HG02840 (cell line): ENCODE results near the gene BEND5.

ENCODE experiments used
- ATAC-seq: cut with Tn5 transposase; IDR thresholded peaks from one replicate; pipeline ENCODE4 v1.9.1; 2021; ENCODE audit warnings: mild to moderate bottlenecking, moderate library complexity, moderate number of reproducible peaks; ENCODE audit not compliant: unreplicated experiment, low FRiP score

The BEND5 gene

DNA sequence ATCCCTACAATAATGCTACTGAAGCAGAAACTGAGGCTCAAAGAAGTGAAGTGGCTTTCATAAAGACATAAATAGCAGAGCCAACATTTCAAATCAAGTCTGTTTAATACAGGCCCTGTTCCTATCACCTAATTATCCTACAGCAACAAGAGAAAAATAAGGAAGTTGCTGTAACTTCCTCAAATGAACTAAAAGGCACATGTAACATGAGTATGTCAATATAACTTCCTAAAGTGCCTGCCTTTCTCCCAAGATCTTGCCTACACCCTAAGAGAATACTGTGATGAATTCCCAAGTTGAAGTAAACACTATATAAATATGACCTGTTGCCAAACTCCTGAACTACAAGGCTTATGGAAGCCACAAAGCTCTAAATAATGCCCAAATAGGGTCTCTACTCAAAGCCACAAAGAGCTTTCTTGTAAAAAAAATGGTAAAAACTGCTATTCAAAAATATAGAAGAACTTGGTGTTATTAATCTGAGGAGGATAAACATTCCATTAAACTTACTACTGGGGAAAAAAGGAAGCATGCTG, 8.6 kb downstream of the BEND5 start:
- ATAC-seq: no peak

DNA sequence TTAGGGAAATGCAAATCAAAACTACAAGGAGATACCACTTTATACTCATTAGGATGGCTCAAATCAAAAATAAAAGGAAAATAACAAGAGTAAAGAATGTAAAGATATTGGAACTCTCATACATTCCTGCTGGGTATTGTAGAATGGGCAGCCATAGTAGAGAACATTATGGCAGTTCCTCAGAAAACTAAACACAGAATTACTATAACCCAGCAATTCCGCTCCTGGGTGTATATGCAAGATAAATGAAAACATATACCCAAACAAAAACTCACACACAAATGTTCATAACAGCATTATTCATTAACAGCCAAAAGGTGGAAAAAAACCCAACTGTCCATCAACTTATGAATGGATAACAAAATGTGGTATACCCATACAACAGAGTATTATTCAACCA, 11.4 kb downstream of the BEND5 start:
- no peak for ATAC-seq

DNA sequence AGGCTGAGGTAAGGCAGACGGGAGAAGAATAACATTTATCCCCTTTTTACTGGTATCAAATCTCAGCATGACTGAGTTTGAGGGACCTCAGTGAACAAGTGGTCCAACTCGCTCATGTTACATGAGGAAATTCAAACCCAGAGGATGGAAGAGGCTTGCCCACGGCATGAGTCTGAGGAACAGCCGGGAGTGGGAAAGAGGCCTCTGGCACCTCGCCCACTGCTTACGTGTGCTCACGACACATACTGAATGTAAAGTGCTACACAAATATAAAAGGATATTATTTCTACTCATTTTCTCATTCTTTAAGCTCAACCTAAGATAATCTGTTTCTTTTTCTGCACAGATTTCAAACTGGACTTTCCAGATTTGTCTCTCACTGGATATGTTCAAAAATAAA, 14.7 kb downstream of the BEND5 start:
- ATAC-seq: no peak

DNA sequence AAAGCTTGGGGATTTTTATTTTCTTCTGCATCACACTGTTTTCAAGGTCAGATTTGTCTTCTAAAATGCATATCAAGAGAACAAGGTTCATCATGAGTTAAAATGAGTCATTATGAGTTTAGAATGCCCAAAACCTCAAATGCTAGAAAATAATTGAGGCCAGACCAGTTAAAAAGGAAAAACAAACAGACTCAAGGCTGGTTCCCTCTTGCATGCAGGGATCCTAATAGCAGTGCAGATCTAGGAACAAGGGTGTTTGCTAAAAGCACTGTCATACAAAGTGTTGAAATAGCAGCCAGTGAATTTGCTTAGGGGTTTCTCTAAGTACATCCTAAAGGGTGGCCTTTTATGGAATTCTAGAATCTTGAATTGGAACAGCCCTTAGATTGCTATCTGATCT, 15.3 kb downstream of the BEND5 start:
- no peak for ATAC-seq

DNA sequence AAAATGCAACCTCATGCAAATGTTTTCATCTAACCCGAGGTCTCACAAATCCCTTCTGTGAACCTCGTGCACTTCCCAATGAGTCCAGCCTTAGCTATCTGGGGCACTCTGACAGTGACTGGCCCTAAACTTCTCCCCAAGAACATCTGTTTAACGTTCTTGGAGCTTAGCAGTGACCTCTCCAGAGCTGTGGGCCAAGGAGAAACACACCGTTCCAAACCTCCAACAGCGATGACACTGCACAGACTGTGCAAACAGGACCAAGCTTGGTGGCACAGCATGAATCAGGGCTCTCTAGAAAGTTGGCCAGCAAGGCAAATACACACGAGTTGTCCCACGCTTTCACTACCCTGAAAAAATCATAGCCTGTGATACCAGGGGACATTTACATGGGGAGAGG, 15.8 kb downstream of the BEND5 start:
- ATAC-seq: no peak

DNA sequence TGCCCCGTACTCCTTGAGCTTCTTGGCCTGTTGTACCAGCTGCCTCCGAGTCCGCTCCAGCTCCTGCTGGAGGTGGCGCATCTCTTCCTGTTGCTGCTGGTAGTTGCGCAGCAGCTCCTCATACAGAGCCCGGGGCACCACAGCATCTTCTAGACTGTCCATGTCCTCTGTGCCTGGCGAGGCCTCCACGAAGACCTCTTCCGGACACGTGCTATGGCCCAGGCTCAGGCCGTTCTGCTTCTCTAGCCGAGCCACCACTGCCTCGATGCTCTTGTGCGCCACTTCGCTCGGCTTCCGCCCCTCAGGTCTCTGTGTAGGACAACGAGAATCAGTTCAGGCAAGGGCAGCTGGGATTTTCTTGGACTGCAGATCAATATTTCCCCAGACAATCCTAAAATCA, 17.7 kb downstream of the BEND5 start:
- no peak for ATAC-seq

DNA sequence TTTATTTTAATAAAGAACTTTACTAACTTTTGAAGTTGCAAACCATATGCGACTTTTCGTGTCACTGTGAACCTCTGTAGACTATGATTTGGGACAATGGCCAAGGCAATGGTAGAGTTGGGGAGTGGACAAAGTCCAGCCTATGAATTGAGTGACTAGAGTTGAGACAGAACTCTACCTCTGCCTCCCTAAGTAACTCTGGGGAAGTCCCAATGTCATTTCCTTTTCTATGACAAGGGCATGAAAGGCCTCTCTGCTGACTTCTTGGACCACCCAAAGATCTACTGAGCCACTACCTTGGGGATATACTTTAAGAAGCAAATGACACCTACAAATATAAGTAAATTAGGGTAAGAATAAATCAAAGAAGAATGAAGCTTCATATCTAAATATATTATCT, 19.3 kb downstream of the BEND5 start:
- ATAC-seq: no peak

DNA sequence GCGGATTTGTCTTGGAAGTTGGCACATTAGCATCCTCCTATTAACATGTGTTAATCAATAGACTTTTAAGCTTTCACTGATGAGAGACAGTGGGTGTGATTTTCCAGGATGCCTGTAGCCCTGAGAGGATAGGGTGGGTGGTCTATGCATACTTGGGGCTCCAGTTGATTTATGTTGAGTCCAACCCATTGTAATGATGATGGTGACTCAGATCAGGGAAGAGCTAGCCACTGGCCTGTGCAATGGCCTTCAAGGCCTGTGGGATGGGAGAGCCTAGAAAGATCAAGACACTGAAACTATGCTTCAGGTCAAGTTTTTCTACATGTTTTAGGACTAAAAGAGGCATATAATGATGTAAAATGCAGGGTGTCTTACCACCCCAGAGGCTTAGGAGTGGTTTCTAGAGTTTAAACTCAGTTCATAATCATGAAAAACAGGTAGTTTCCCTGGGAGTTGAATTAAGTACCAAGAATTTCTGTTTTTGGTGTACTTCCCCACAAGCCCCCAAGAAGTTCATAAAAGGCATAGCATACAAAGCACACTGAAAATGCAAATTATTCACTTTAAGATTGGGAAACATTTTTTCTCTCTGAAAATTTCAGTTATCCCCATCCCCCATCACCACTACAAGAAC, 19.9 kb downstream of the BEND5 start:
- ATAC-seq: no peak

DNA sequence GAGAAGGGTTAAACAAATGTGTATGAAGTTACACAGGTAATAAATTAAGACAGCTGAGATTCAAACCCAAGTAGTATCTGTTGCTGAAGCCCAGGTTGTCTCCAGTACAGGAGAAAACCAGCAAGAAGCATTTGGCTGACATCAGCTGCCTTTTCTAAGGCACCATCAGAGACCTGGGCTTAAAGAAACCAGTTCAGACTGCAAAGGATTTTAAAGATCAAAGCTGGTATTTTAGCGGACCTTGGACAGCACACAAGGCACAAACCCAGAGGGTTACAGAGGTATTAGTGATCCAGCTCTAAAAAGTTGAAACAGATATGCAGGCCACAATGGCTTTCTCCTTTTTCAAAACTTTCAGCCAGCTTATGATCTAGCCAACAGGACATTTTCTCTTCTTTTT, 23.4 kb downstream of the BEND5 start:
- ATAC-seq: no peak

DNA sequence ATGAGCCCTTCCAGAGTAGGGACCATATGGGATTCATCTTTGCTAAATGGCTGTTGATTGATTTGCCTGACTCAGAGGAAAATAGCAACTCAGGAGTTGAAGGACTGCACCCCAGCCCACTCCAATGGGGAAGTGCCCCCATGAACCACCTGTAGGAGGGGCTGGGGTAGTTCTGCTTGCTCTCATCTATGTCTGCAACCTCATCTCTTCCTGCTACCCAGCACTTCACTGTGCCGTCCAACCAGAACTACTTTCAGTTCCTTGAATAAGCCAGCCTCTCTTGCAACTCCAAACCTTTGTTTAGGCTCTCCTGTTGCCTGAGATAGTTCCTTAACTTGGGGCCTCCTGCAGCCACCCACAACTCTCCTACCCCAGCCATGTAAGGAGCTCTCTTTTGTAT, 26.6 kb downstream of the BEND5 start:
- peak; percentile 60 for ATAC-seq

DNA sequence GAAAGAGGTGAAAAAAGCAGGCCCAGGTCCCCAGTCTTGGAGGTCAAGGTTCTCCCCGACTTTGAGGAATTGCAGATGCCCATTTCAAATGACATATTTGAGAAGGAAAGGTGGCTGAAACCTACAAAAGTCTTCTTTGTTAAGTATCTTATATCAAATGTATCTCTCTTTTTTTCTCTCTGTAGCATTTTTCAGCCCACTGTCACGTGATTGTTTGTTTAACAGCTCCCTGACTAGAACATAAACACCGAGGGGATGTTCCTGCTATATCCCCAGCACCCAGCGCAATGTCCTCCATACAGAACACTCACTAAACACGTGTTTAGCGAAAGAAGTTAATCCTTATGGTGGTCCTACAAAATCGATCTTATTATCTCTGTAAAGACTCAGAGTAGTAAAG, 27.6 kb downstream of the BEND5 start:
- no peak for ATAC-seq

DNA sequence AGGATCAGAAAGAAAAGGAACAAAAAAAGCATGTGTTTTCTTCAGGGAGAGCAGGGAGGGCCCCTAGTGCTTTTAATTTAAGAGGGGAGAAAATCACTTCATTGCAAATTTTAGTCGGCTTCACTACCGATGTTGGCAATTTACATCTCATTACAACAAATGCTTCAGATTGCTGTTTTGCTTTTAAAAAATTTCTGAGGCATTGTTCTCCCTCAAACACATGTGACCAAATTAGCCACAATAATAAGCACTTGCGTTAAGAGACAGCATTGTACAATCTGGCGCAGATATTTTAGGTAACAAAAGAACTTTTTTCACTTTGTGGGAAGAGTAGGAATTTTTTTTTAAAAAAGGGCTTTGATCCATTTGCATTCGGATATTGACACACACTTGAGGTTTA, 29.8 kb downstream of the BEND5 start:
- ATAC-seq: no peak

DNA sequence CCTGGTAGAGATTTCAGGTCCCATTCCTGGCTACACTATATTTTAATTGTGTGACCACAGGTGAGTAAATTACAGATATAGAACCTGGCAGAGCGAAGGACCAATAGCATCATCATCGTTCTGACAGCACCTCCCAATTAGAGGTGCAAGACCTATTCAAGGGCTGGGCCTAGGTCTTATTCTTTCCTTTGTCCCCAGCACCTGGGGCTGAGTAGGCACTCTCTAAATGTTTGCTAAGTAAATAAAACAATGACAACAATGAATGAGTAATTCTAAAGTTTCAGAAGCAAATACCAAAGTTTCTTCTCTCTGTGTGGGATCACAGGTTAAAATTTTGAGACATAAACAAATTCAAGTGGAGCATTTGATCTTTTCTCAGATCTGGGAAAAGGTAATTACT, 32.7 kb downstream of the BEND5 start:
- no peak for ATAC-seq

DNA sequence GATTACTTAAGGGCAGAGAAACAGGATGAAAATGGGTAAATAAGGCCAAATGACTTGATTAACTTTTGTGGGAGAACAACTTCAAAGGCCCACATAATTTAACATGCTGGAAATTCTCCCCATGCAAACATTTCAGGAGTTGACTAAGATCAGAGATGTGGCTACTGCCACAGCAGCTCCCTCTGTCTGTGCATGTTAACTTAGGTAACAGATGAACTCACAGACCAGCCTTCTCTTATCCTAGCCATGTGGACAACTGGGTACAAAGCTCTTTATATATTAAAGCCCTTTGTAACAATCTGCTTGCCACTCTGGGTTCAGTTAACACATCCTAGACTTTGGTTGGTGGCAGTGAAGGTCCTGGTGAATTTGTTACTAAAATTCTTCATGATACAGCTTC, 33.2 kb downstream of the BEND5 start:
- ATAC-seq: no peak

DNA sequence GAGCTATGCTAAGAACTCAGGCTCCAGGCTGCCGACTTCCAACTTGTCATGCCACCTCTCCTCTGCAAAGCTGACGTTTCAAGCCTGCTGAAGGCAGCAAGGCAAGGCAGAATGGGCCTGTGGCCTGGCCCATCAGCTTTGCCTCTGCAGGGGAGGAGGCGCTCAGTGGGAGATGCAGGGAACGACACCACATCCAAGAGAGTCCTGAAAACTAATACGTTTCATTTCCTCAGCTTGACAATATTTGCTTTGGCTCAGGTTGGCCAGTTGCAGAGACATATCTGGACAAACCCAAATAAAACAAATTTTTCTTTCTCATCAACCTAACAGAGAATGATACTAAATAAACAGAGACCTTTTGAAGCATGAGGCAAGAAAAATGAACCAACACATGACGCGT, 35.3 kb downstream of the BEND5 start:
- no peak for ATAC-seq

DNA sequence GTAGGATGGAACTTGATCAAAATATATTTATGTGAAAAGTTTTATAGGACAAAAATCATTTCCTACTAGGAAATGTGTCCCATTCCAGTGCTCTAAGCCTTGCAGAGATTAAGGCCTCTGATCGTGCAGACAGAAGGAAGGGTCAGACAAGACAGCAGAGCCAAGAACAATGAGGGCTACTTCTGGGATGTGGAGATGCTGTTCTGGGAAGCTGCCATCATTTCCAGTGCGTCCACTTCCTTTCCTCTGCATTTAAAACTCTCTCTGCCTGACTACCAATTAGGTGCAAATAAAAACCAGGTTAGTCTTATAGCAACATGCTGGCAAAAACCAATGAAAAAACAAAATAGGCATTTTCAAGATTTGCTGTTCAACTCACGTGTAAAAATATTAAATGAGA, 36.1 kb downstream of the BEND5 start:
- ATAC-seq: no peak

DNA sequence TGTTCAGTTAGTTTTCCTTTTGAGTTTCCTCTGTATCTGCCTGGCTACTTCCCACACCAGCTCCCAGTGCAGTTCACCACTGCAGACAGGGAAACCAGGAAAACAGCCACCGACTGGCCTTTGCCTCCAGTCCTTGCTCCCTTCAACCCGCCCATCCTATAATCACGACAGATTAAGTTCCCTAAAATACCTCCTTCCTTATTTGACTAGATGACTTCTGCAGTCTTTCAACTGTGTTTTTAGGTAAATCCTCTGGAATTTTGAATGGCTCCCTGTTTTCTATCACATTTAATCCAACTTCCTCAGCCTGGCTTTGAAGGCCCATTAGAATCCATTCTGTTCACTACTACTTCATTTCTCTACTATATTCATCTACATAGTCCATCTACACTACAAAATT, 37.6 kb downstream of the BEND5 start:
- ATAC-seq: no peak

DNA sequence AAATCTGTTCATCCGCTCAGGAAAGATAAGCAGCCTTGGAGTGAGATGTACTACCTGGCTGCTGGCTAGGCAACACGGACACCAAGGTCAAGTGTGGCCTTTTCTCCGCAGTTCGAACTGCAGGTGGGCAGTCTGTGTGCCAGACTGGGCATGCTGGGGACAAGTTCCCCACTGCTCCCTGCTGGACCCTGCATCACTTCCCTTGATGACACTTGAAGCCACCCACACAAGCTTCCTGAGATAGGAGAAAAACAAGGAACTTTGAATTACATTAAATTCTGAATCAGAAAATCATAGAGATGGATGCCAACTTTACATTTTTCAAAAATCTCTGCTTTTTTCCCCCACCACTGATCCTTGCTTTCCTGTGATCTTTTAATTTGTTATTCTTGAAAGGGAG, 38.3 kb downstream of the BEND5 start:
- ATAC-seq: no peak

DNA sequence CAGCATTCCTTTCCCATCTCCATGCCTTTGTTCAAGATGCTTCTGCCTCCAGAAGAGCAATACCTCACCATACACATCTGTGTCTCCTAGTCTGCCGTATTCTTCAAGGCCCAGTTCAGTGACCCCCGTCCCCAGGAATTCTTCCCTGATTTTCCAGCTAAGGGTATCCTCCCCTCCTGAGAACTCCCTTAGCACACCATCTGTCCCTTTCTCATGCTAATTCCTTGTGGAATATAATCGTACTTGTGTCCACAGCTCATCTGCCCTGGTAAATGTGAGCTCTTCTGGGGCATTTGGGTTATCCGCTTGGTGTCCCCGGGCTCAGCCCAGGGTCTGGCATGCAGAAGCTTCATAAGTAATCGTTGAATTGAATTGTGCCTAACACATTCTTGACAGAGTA, 40.9 kb downstream of the BEND5 start:
- no peak for ATAC-seq

DNA sequence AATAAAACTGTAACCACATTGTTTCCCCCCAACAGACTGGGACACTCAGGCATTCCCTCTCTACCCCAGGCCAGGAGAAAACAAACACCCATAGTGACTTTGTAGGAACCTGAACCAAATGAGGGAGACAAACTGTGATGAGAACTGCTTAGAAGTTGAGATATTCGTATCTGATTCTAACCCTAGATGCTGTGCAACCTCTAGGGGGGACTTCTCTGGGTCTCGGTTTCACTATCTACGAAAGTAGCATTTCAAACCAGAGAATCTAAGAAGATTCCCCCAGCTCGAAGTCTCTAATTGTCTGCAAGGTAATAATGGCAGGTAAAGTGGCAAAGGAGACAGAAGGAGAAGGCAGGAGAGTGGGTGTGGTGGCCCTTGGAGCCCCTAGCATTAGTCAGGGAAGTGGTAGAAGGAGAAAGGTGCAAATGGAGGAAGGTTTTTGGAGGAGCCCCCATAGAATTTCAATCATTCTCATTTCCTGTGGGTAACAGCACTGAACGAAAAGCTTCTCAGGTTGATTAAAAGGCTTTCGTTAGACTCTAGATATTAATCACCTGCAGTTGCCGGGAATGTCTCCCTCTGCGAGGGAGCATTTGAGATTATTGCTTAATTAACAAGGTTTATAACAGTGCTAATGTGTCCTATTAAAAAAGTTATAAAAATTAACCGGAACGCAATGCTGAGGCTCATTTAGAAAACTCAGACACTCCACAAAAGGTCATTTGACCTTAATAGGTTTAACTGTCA, 46.4 kb downstream of the BEND5 start:
- ATAC-seq: peak; percentile 59

DNA sequence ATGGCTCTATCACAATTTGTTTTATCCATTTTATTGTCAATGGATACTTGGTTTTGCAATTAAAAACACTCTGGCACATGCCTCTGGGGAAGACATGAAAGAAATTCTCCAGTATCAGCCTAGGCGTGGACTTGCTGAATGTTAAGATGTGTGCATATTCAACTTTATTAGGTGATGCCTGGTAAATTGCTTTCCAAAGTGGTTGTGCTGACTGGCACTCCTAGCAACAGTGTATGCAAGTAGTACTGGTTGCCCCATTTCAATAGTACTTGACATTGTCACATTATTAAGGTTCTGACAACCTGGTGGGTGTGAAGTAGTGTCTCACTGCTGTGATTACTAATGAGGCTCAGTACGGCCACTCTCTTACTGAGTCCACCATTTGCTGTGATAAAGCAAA, 48.1 kb downstream of the BEND5 start:
- ATAC-seq: no peak

DNA sequence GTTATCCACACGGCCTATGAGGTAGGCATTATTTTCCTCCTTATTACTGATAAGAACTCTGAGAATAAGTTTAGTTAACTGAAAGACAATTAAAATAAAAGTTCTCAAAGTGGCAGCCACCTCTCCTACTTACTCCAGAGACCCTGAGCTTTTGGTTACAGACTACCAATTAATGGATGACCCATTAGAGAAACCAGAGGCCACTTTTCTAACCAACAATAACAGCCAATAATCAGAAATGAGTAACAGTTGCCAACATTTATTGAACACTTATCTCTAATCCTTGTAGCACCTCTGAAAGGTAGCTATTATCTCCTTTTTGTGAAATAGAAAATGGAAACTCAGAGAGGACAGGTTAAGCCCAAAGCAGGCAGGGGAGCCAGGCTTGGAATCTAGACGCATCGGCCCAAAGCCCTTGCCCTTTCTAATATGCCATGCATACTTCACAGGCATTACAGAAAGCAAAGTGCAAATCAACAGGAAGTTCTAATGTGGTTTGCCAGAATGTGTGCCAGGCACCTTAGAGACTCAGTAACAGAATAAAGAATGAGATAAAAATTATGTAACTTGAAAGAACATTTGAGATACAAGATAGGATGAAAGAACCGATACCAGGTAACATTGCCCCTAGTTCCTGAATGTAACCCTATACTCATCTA, 50.0 kb downstream of the BEND5 start:
- no peak for ATAC-seq
